ENCODE data around the gene HK1. TPM values are rescaled to one million over a fixed set of nuclear protein-coding genes. Genes with fewer than 3 reads are reported as not detected.
"Not testable (repeated sequence)": the region's sequence is repeated elsewhere in the genome, so short reads cannot be mapped to it uniquely, and the experiment has no call there.

Gene HK1
- total RNA-seq, 1 experiment from 2014 or later, result 18.9 TPM

GRCh38 chr10:69285699-69286098 lies 7.4 kb downstream of the HK1 start:
- no peak for DNase-seq (ENCODE audit: low read depth, low spot score)
- in situ Hi-C loops (cut with HindIII; ENCODE audit: low pct_unique_long_range_greater_than_20kb, low sequenced_read_pairs), result no loop called here

- in situ Hi-C loops (cut with HindIII; ENCODE audit: low pct_unique_long_range_greater_than_20kb, low sequenced_read_pairs), result no loop called here
- DNase-seq (ENCODE audit: low read depth, low spot score), result no peak
Measured at GRCh38 chr10:69287181-69287580, 8.9 kb downstream of the HK1 start.

- in situ Hi-C loops (cut with HindIII; ENCODE audit: low pct_unique_long_range_greater_than_20kb, low sequenced_read_pairs), result no loop called here
- no peak for DNase-seq (ENCODE audit: low read depth, low spot score)
Measured at GRCh38 chr10:69290993-69291392, 12.7 kb downstream of the HK1 start.

GRCh38 chr10:69292459-69292858 lies 14.2 kb downstream of the HK1 start:
- DNase-seq (ENCODE audit: low read depth, low spot score), result no peak

GRCh38 chr10:69295027-69295636 lies 16.8 kb downstream of the HK1 start:
- in situ Hi-C loops (cut with HindIII; ENCODE audit: low pct_unique_long_range_greater_than_20kb, low sequenced_read_pairs), result no loop called here
- no peak for DNase-seq (ENCODE audit: low read depth, low spot score)

More at GRCh38 chr10:69292459-69292858, 14.2 kb downstream of the HK1 start:
- in situ Hi-C loops (cut with HindIII; ENCODE audit: low pct_unique_long_range_greater_than_20kb, low sequenced_read_pairs), result no loop called here

GRCh38 chr10:69303632-69304051 lies 25.3 kb downstream of the HK1 start:
- in situ Hi-C loops (cut with HindIII; ENCODE audit: low pct_unique_long_range_greater_than_20kb, low sequenced_read_pairs), result no loop called here
- no peak for DNase-seq (ENCODE audit: low read depth, low spot score)

GRCh38 chr10:69306421-69306820 lies 28.1 kb downstream of the HK1 start:
- in situ Hi-C loops (cut with HindIII; ENCODE audit: low pct_unique_long_range_greater_than_20kb, low sequenced_read_pairs), result no loop called here
- DNase-seq (ENCODE audit: low read depth, low spot score), result no peak

- DNase-seq (ENCODE audit: low read depth, low spot score), result no peak
- in situ Hi-C loops (cut with HindIII; ENCODE audit: low pct_unique_long_range_greater_than_20kb, low sequenced_read_pairs), result no loop called here
Measured at GRCh38 chr10:69307434-69307833, 29.1 kb downstream of the HK1 start.

GRCh38 chr10:69308304-69308703 lies 30.0 kb downstream of the HK1 start:
- in situ Hi-C loops (cut with HindIII; ENCODE audit: low pct_unique_long_range_greater_than_20kb, low sequenced_read_pairs); DNase-seq (ENCODE audit: low read depth, low spot score): not testable (repeated sequence)

- DNase-seq (ENCODE audit: low read depth, low spot score), result no peak
- in situ Hi-C loops (cut with HindIII; ENCODE audit: low pct_unique_long_range_greater_than_20kb, low sequenced_read_pairs), result no loop called here
Measured at GRCh38 chr10:69311309-69311708, 33.0 kb downstream of the HK1 start.

GRCh38 chr10:69312528-69312927 lies 34.2 kb downstream of the HK1 start:
- DNase-seq (ENCODE audit: low read depth, low spot score), result no peak
- in situ Hi-C loops (cut with HindIII; ENCODE audit: low pct_unique_long_range_greater_than_20kb, low sequenced_read_pairs), result no loop called here

- in situ Hi-C loops (cut with HindIII; ENCODE audit: low pct_unique_long_range_greater_than_20kb, low sequenced_read_pairs), result no loop called here
- DNase-seq (ENCODE audit: low read depth, low spot score), result no peak
Measured at GRCh38 chr10:69315100-69315542, 36.8 kb downstream of the HK1 start.

- no peak for DNase-seq (ENCODE audit: low read depth, low spot score)
- in situ Hi-C loops (cut with HindIII; ENCODE audit: low pct_unique_long_range_greater_than_20kb, low sequenced_read_pairs), result no loop called here
Measured at GRCh38 chr10:69315610-69316312, 37.5 kb downstream of the HK1 start.

GRCh38 chr10:69316313-69317059 lies 38.2 kb downstream of the HK1 start:
- in situ Hi-C loops (cut with HindIII; ENCODE audit: low pct_unique_long_range_greater_than_20kb, low sequenced_read_pairs), result no loop called here
- DNase-seq (ENCODE audit: low read depth, low spot score), result no peak

- no peak for DNase-seq (ENCODE audit: low read depth, low spot score)
- in situ Hi-C loops (cut with HindIII; ENCODE audit: low pct_unique_long_range_greater_than_20kb, low sequenced_read_pairs), result no loop called here
Measured at GRCh38 chr10:69317175-69317604, 38.9 kb downstream of the HK1 start.

- in situ Hi-C loops (cut with HindIII; ENCODE audit: low pct_unique_long_range_greater_than_20kb, low sequenced_read_pairs), result no loop called here
- no peak for DNase-seq (ENCODE audit: low read depth, low spot score)
Measured at GRCh38 chr10:69317626-69318105, 39.4 kb downstream of the HK1 start.

- peak; percentile 77 for DNase-seq (ENCODE audit: low read depth, low spot score)
- in situ Hi-C loops (cut with HindIII; ENCODE audit: low pct_unique_long_range_greater_than_20kb, low sequenced_read_pairs), result no loop called here
Measured at GRCh38 chr10:69318106-69318866, 40.0 kb downstream of the HK1 start.

Data from SK-MEL-5 (cell line).